GM19463 (cell line): Measurements from ENCODE around the gene MATR3.
"Not testable (repeated sequence)": the region's sequence is repeated elsewhere in the genome, so short reads cannot be mapped to it uniquely, and the experiment has no call there.

ENCODE experiments used
- ATAC-seq: cut with Tn5 transposase; IDR thresholded peaks from one replicate; pipeline ENCODE4 v1.9.1; 2021; ENCODE audit warnings: mild to moderate bottlenecking, moderate library complexity; ENCODE audit not compliant: unreplicated experiment

MATR3 gene

GRCh38 chr5:139343476-139343875, 49.9 kb downstream of the MATR3 start:
- no peak for ATAC-seq

DNA sequence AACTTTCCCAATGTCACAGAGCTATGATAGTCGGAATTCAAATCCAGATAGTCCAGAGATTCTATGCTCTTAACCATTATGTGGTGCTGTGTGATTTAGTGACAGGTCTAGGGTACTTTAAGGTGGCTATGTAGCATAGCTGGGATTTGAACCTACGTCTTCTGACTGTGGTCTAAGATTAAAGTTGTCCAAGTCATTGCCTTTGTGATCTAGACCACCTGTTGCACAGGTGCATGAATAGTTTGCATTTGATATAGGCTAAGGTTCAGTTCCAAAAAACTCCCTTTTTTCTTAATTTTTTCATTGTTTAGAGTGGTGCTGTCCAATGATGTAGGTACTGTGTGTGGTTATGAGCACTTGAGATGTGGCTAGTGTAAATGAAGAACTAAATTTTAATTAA, 50.6 kb downstream of the MATR3 start:
- no peak for ATAC-seq

GRCh38 chr5:139345442-139345841, 51.9 kb downstream of the MATR3 start:
- ATAC-seq, result not testable (repeated sequence)

DNA sequence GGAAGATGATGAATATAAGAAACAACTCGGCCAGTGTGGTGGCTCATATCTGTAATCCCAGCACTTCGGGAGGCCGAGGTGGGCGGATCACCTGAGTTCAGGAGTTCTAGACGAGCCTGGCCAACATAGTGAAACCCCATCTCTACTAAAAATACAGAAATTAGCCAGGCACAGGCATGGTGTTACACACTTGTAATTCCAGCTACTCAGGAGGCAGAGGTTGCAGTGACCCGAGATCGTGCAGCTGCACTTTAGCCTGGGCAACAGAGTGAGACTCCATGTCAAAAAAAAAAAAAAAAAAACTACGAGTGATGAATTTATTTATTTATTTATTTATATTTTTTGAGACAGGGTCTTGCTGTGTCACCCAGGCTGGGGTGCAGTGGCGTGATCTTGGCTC, 54.3 kb downstream of the MATR3 start:
- not testable (repeated sequence) for ATAC-seq

- ATAC-seq, result no peak
Observed at GRCh38 chr5:139354186-139354585, 60.6 kb downstream of the MATR3 start.

DNA sequence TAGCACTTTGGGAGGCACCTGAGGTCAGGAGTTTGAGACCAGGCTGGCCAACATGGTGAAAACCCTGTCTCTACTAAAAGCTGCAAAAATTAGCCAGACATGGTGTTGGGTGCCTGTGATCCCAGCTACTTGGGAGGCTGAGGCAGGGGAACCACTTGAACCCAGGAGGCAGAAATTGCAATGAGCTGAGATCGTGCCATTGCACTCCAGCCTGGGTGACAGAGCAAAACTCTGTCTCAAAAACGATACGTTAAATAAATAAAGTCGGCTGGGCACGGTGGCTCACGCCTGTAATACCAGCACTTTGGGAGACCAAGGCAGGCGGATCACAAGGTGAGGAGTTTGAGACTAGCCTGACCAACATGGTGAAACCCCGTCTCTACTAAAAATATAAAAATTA, 62.4 kb downstream of the MATR3 start:
- not testable (repeated sequence) for ATAC-seq

GRCh38 chr5:139358064-139358463, 64.5 kb downstream of the MATR3 start:
- ATAC-seq, result no peak

GRCh38 chr5:139360384-139360783, 66.8 kb downstream of the MATR3 start:
- ATAC-seq, result no peak

- ATAC-seq, result no peak
Observed at GRCh38 chr5:139361835-139362429, 68.4 kb downstream of the MATR3 start.

DNA sequence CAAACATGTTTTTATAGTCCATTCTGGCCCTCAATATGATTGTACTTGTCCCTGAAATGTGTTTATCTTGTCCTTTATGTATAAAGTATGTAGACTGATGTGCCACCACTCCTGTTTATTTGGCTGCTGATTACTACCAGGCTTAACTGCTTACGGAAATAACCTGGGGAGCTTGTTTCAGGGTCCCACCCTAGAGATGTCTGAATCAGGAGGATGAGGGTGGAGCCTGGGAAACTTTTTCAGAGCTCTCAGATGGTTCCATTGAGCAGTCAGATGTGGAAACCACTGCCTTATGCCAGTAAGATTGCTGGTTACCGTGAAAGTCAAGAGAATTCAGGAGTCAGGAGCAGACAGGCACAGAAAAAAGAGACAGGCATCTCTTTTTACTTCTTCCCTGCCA, 70.4 kb downstream of the MATR3 start:
- ATAC-seq, result no peak

DNA sequence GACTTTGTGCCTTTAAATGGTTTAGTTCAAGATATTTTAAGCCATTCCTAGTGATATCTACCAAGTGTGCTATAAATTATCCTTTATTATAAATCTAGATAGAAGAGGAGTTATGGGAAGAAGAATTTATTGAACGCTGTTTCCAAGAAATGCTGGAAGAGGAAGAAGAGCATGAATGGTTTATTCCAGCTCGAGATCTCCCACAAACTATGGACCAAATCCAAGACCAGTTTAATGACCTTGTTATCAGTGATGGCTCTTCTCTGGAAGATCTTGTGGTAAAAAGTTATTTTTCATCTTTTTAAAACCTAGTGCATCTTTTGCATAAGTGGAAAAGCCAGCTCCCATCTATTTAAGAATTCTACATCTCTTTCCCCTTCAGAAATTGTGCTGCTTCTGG, 70.9 kb downstream of the MATR3 start:
- ATAC-seq, result no peak

DNA sequence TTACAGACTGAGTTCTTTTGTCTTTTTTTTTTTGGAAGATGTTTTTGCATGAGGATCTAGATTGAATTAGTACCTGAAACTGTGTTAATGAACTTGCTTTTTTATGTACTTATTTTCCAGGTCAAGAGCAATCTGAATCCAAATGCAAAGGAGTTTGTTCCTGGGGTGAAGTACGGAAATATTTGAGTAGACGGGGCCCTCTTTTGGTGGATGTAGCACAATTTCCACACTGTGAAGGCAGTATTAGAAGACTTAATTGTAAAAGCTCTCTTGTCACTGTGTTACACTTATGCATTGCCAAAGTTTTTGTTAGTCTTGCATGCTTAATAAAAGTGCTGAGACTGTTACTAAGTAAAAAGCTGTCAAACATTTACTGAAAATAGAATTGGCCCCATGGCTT, 75.1 kb downstream of the MATR3 start:
- ATAC-seq, result no peak

GRCh38 chr5:139369181-139369580, 75.6 kb downstream of the MATR3 start:
- ATAC-seq, result no peak

GRCh38 chr5:139371482-139372435, 78.2 kb downstream of the MATR3 start:
- no peak for ATAC-seq

GRCh38 chr5:139374909-139375308, 81.4 kb downstream of the MATR3 start:
- no peak for ATAC-seq

DNA sequence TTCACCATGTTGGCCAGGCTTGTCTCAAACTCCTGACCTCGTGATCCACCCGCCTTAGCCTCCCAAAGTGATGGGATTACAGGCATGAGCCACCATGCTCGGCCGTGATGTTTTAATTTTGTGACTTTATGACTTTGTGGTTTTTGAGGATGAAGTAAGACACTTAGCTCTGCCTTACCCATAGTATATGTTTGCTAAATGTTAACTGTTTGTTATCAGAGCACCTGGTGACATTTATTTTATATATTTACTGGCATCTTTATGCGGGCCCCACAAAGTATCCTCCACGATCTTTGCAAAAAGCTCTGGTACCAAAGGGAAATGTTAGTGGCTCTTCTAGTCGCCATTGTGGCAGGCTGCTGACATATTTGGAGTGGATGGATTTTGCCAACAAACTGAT, 82.8 kb downstream of the MATR3 start:
- no peak for ATAC-seq

GRCh38 chr5:139377226-139377625, 83.7 kb downstream of the MATR3 start:
- ATAC-seq, result no peak

DNA sequence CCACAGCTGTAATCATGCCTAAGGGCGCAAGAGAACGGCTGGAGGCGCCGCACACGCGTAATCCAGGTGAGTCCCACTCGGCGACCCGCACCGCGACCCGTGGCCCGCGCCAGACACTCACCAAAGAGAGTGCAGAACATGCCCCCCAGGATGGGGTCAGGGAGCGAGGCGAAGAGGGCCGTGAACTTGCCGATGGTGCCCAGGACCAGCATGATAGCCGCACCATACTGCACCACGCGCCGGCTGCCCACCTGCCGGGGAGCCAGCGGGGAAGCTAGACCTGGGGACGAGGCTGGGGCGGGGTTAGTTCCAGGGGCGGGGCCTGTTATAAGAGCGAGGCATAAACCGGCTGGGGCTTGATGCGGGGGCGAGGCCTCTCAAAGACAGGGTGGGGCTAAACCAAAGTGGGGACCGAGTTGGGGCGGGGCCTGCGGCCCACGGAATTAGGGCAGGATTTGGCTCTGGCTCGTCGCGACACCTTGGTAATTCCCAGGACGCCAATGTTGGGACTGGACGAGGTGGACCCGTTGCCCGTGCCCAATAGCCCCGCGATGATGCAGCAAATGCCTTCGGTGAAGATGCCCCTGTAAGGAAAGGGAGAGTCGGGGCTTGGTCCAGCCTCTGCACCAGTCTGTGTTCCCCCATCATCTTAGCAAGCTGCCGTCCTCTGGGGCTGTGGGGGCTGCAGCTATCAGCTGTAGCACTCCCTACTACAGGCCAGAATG, 84.7 kb downstream of the MATR3 start:
- no peak for ATAC-seq

GRCh38 chr5:139378941-139379361, 85.4 kb downstream of the MATR3 start:
- ATAC-seq, result no peak

GRCh38 chr5:139379626-139380449, 86.3 kb downstream of the MATR3 start:
- ATAC-seq, result no peak
